HT-29 (cell line): ENCODE data around the gene SCRN1. TPM values are rescaled to one million over a fixed set of nuclear protein-coding genes. Genes with fewer than 3 reads are reported as not detected.

ENCODE experiments used
- DNase-seq: peaks from one replicate; pipeline ENCODE4 v3.0.0-alpha.2; 2015; ENCODE audit warnings: low spot score
- total RNA-seq: library from RNA; depleted of rRNA; stranded (reverse); fragments of >200 nt; shearing (Covaris generic); gene quantifications from 2 replicates; pipeline ENCODE4 v1.2.3, GENCODE V29; 2014

Gene SCRN1
- total RNA-seq, 1 experiment from 2014 or later = 18.6 TPM

- DNase-seq = no peak
Measured at GRCh38 chr7:30005464-30005863, 15.9 kb upstream of the SCRN1 start.

- DNase-seq = no peak
Measured at GRCh38 chr7:30003098-30003497, 13.5 kb upstream of the SCRN1 start.

GRCh38 chr7:30001998-30002397 is 12.4 kb upstream of the SCRN1 start:
- no peak for DNase-seq

GRCh38 chr7:29998489-29998888 is 8.9 kb upstream of the SCRN1 start:
- DNase-seq = no peak

GRCh38 chr7:29996321-29996720 is 6.7 kb upstream of the SCRN1 start:
- no peak for DNase-seq

GRCh38 chr7:29995652-29996051 is 6.1 kb upstream of the SCRN1 start:
- no peak for DNase-seq

- DNase-seq = no peak
Measured at GRCh38 chr7:29993140-29993539, 3.5 kb upstream of the SCRN1 start.

GRCh38 chr7:29991937-29992336 is 2.3 kb upstream of the SCRN1 start:
- DNase-seq = no peak

GRCh38 chr7:29990931-29991330 is 1.3 kb upstream of the SCRN1 start:
- no peak for DNase-seq

GRCh38 chr7:29988424-29989256 is 961 bp downstream of the SCRN1 start:
- DNase-seq = peak; percentile 41

GRCh38 chr7:29987811-29988317 is 1.7 kb downstream of the SCRN1 start:
- peak; percentile 82 for DNase-seq

- peak; percentile 47 for DNase-seq
Measured at GRCh38 chr7:29987083-29987482, 2.5 kb downstream of the SCRN1 start.

- DNase-seq = no peak
Measured at GRCh38 chr7:29980151-29980550, 9.4 kb downstream of the SCRN1 start.

- DNase-seq = peak; percentile 28
Measured at GRCh38 chr7:29977886-29978651, 11.5 kb downstream of the SCRN1 start.

- DNase-seq = no peak
Measured at GRCh38 chr7:29976673-29977415, 12.8 kb downstream of the SCRN1 start.

- no peak for DNase-seq
Measured at GRCh38 chr7:29976266-29976665, 13.3 kb downstream of the SCRN1 start.

GRCh38 chr7:29975561-29975960 is 14.0 kb downstream of the SCRN1 start:
- no peak for DNase-seq

- no peak for DNase-seq
Measured at GRCh38 chr7:29974286-29974685, 15.3 kb downstream of the SCRN1 start.

GRCh38 chr7:29972315-29972669 is 17.3 kb downstream of the SCRN1 start:
- DNase-seq = no peak

- no peak for DNase-seq
Measured at GRCh38 chr7:29971566-29972314, 17.9 kb downstream of the SCRN1 start.

GRCh38 chr7:29970158-29970557 is 19.4 kb downstream of the SCRN1 start:
- DNase-seq = no peak
